ENCODE results near the gene SMC6.

DNA sequence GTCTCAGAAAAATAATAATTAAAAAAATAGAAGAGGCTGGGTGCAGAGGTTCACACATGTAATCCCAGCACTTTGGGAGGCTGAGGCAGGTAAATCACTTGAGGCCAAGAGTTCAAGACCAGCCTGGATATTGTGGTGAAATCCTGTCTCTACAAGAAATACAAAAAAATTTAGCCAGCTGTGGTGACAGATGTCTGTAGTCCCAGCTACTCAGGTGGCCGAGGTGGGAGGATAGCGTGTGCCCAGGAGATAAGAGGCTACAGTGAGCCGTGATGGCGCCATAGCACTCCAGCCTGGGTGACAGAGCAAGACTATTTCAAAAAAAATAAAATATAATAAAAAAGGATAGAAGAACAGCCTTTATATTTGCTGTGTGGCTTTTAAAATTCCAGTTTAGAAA lies 35.9 kb downstream of the SMC6 start:
- no peak for TF ChIP-seq POLR2A (IDR thresholded peaks at IDR 0.05)
- TF ChIP-seq, protein P1, sequence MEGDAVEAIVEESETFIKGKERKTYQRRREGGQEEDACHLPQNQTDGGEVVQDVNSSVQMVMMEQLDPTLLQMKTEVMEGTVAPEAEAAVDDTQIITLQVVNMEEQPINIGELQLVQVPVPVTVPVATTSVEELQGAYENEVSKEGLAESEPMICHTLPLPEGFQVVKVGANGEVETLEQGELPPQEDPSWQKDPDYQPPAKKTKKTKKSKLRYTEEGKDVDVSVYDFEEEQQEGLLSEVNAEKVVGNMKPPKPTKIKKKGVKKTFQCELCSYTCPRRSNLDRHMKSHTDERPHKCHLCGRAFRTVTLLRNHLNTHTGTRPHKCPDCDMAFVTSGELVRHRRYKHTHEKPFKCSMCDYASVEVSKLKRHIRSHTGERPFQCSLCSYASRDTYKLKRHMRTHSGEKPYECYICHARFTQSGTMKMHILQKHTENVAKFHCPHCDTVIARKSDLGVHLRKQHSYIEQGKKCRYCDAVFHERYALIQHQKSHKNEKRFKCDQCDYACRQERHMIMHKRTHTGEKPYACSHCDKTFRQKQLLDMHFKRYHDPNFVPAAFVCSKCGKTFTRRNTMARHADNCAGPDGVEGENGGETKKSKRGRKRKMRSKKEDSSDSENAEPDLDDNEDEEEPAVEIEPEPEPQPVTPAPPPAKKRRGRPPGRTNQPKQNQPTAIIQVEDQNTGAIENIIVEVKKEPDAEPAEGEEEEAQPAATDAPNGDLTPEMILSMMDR (IDR thresholded peaks at IDR 0.05), result no peak

Data from thyroid gland (tissue), 4 donors.